ENCODE results near the gene ART1.

DNA sequence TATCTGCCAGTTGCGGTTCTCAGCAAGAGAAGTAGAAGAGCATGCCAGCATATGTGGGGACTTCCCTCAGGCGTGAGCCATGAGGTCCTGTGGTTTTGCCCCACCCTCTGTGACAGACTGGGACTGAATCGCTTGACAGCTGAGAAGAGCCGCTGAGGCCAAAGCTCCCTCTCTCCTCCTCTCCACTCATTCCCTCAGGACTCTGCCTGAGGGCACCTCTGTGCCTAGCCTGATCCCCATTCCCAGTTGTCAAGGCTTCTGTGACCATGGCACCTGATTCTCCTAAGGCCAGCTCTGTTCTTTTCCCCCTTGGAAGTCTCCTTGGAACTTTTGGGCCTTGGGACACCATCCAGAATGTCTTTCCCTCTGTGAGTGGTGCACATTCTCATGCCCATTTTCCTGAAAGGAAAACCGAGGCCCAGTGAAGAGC, 30.2 kb upstream of the ART1 start:
- TF ChIP-seq CREB1 (IDR thresholded peaks at IDR 0.05; ENCODE audit: low read depth) (no peak), EP300 (IDR thresholded peaks at IDR 0.05; ENCODE audit: borderline replicate concordance) (no peak), EGR1 (IDR thresholded peaks at IDR 0.05) (no peak), REST (IDR thresholded peaks at IDR 0.05; ENCODE audit: low read depth) (no peak), TAF1 (IDR thresholded peaks at IDR 0.05; ENCODE audit: low read depth) (no peak)
- TF ChIP-seq, protein P1, sequence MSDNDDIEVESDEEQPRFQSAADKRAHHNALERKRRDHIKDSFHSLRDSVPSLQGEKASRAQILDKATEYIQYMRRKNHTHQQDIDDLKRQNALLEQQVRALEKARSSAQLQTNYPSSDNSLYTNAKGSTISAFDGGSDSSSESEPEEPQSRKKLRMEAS (IDR thresholded peaks at IDR 0.05): no peak
